Heart left ventricle (tissue), 16 donors: ENCODE measurements around the gene SRRT. TPM values are rescaled to one million over a fixed set of nuclear protein-coding genes. Genes with fewer than 3 reads are reported as not detected.

Source experiments
- ATAC-seq, 4 donors: fragments of 200-7000 bp; cut with Tn5 transposase; one replicate each; pipeline ENCODE4 v1.9.1; 2020 to 2022; ENCODE audit warnings: moderate library complexity in 4 of 4, mild to moderate bottlenecking in 3 of 4, moderate number of reproducible peaks in 1 of 4
- DNase-seq, 5 donors: peaks; one replicate each; pipeline ENCODE4 v3.0.0-alpha.2; 2020
- H3K27ac ChIP-seq, 12 donors: fragments of 200-600 bp; sonication (generic) in 4 of 12; one replicate each; pipeline versions ENCODE4 v1.5.0 to v1.8.0; 2016 to 2022; ENCODE audit warnings: mild to moderate bottlenecking in 2 of 12
- H3K27me3 ChIP-seq, 9 donors: fragments of 200-600 bp; sonication (generic) in 2 of 9; one replicate each; pipeline versions ENCODE4 v1.5.1 to v1.8.0; 2016 to 2022; ENCODE audit warnings: mild to moderate bottlenecking in 3 of 9
- H3K36me3 ChIP-seq, 9 donors: fragments of 200-600 bp; sonication (generic) in 2 of 9; one replicate each; pipeline versions ENCODE4 v1.5.0 to v1.8.0; 2018 to 2022; ENCODE audit warnings: mild to moderate bottlenecking in 2 of 9
- H3K4me1 ChIP-seq, 12 donors: fragments of 200-600 bp; sonication (generic) in 4 of 12; one replicate each; pipeline versions ENCODE4 v1.5.0 to v1.8.0; 2016 to 2022; ENCODE audit warnings: mild to moderate bottlenecking in 3 of 12
- H3K4me3 ChIP-seq, 12 donors: fragments of 200-600 bp; sonication (generic) in 4 of 12; one replicate each; pipeline versions ENCODE4 v1.5.0 to v1.8.0; 2017 to 2022; ENCODE audit warnings: mild to moderate bottlenecking in 9 of 12, moderate library complexity in 4 of 12
- H3K9me3 ChIP-seq, 12 donors: fragments of 200-600 bp; sonication (generic) in 4 of 12; one replicate each; pipeline versions ENCODE4 v1.5.0 to v1.8.0; 2016 to 2022; ENCODE audit warnings: mild to moderate bottlenecking in 1 of 12
- POLR2A ChIP-seq, 2 donors: fragments of 450-650 bp; IDR thresholded peaks; one replicate each; pipeline ENCODE4 v1.6.1; 2017; ENCODE audit warnings: antibody characterized with exemption in 2 of 2, mild to moderate bottlenecking in 2 of 2, moderate library complexity in 2 of 2
- WGBS, 4 donors: extraction: QIAGEN DNeasy Blood & Tissue Kit in 2 of 4; methylation state at CpG; one replicate each; pipeline versions ENCODE4 v1.1.5 to v1.1.7; 2013 to 2018; 5-methylcytosine and 5-hydroxymethylcytosine counted together
- intact Hi-C, 10 donors: fragments of 100-400 bp; cut with DNase I; formaldehyde crosslinking; loops; one replicate each; pipeline versions ENCODE4 v1.11.1 to v1.14.2; 2022
- long read RNA-seq, 3 donors: library from polyadenylated mRNA; unstranded; transcript quantifications; one replicate each; pipeline ENCODE4 v2.0.0, GENCODE V29; 2020 to 2021
- polyA plus RNA-seq, 2 donors: library from polyadenylated mRNA; stranded (reverse); fragments of 200-250 nt; gene quantifications; one replicate each; pipeline ENCODE4 v1.2.3, GENCODE V29; 2013
- total RNA-seq, 9 donors: library from RNA; depleted of rRNA in 2 of 9; stranded (reverse); fragments of >200 nt in 2 of 9; fragmentation: NEBNext Ultra II Directional in 3 of 9; extraction: Animal tissue kit (Norgen Biotek cat#: 25700) in 3 of 9; gene quantifications; one replicate each; pipeline versions ENCODE4 v1.1.0 to v1.2.4, GENCODE V29; 2016 to 2023
- TF ChIP-seq, protein P1 (sequence below), 12 donors: fragments of 200-600 bp; sonication (generic) in 4 of 12; IDR thresholded peaks; one replicate each; pipeline versions ENCODE4 v1.5.0 to v1.8.0; 2018 to 2022; ENCODE audit warnings: antibody characterized with exemption in 12 of 12, mild to moderate bottlenecking in 5 of 12
- donor health status: ischemic (EF 13 %, LVEDD 7.1; RV severe dilation, severe dysfunction).
- donor health status: healthy with polysubstance abuse.
- donor health status: DM: no; HTN: yes; CAD: no.
- donor health status: DM: no; HTN: no; CAD: no.
- donor health status: ischemic (EF 25% LVEDD 6.9; RV normal size, moderate dysfunction).
- donor health status: ischemic (EF 25% LVEDD 5.7; RV mildly dilated, moderate dysfunction).
- donor health status: healthy.
- donor health status: DM: yes; HTN: yes; CAD: no.
- donor health status: ischemic (EF 35%, LVEDD 5.7; RV mildly dilated, moderate dysfunction).
- donor health status: nonischemic (EF 11% LVEDD 7.7; RV severe dilation, severe dysfunction).
- donor health status: DM: yes; HTN: yes; CAD: no.
- donor health status: PGD.
- donor health status: ischemic (EF 29% LVEDD 5.4; RV normal size, mild dysfunction).
- donor health status: nonischemic (EF 23%, LVEDD 6.1; RV moderate dilation, normal function).

Gene SRRT, protein sequence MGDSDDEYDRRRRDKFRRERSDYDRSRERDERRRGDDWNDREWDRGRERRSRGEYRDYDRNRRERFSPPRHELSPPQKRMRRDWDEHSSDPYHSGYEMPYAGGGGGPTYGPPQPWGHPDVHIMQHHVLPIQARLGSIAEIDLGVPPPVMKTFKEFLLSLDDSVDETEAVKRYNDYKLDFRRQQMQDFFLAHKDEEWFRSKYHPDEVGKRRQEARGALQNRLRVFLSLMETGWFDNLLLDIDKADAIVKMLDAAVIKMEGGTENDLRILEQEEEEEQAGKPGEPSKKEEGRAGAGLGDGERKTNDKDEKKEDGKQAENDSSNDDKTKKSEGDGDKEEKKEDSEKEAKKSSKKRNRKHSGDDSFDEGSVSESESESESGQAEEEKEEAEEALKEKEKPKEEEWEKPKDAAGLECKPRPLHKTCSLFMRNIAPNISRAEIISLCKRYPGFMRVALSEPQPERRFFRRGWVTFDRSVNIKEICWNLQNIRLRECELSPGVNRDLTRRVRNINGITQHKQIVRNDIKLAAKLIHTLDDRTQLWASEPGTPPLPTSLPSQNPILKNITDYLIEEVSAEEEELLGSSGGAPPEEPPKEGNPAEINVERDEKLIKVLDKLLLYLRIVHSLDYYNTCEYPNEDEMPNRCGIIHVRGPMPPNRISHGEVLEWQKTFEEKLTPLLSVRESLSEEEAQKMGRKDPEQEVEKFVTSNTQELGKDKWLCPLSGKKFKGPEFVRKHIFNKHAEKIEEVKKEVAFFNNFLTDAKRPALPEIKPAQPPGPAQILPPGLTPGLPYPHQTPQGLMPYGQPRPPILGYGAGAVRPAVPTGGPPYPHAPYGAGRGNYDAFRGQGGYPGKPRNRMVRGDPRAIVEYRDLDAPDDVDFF
- total RNA-seq (10 to 100 TPM; 31.0 to 62.2 (median 49.5) TPM), polyA plus RNA-seq (10 to 100 TPM; 38.0 to 49.7 TPM)
- long read RNA-seq, donor 1, transcript SRRT-216 (20 exons, 2,955 nt): minor isoform, 7 of 75 reads
- long read RNA-seq, donor 1, transcript SRRT-215 (20 exons, 2,964 nt): minor isoform, 12 of 75 reads
- long read RNA-seq, donor 1, transcript SRRT-213 (20 exons, 2,905 nt): major isoform, 19 of 75 reads
- long read RNA-seq, donor 1, partial matches to known transcripts: 31 of 75 reads
- long read RNA-seq, donor 1, other reads (novel, unspliced or antisense): 3 of 75 reads
- long read RNA-seq, donor 2, transcript SRRT-213 (20 exons, 2,905 nt): major isoform, 52 of 173 reads
- long read RNA-seq, donor 2, transcript SRRT-217 (20 exons, 2,893 nt): minor isoform, 11 of 173 reads
- long read RNA-seq, donor 2, transcript SRRT-215 (20 exons, 2,964 nt): minor isoform, 26 of 173 reads
- long read RNA-seq, donor 2, transcript SRRT-216 (20 exons, 2,955 nt): minor isoform, 10 of 173 reads
- long read RNA-seq, donor 2, partial matches to known transcripts: 70 of 173 reads
- long read RNA-seq, donor 2, other reads (novel, unspliced or antisense): 4 of 173 reads
- long read RNA-seq, donor 3, transcript SRRT-215 (20 exons, 2,964 nt): minor isoform, 14 of 107 reads
- long read RNA-seq, donor 3, transcript SRRT-213 (20 exons, 2,905 nt): major isoform, 30 of 107 reads
- long read RNA-seq, donor 3, transcript SRRT-216 (20 exons, 2,955 nt): minor isoform, 5 of 107 reads
- long read RNA-seq, donor 3, transcript SRRT-217 (20 exons, 2,893 nt): minor isoform, 5 of 107 reads
- long read RNA-seq, donor 3, partial matches to known transcripts: 45 of 107 reads
- long read RNA-seq, donor 3, other reads (novel, unspliced or antisense): 8 of 107 reads

DNA sequence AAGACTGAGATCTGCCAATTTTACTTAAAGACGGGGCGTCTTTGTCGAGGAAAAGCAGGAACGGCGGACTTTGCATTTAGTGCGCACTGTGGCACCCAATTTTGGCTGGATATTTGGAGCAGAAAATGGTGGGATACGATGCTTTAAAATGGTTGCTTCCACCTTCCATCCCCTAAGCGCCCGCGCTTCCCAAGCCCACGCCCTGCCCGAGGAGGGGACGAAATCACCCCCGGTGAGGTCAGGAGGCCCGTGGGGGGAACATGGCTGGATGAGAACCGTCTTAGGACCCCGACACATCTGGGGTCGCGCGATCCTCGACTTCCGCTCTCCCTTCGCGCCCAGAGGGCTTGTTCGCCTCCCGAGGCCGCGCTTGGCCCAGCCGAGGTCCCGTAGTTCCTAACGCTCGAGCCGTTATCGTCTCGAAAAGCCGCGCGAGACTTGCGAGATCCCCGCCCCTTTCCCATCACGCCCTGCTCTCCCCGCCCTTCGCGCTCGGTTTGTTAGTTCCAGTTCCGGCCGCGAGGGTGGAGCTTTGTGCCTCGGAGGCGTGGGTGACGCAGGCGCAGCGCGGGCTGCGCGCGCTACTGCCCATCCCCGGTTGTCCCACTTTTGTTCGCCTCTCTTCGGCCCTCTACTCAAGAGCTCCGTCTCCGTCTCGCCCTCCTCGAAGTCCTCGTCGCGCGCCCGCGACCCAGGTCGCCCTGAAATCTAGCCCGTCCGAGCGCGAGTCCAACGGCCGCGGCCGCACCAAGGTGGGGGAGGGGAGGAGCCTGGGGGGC is at the start of gene SRRT:
Gene SRRT, plus strand, starts transcription at position 527 of the 779 bp plus-strand sequence. CDS start 488 bp downstream, outside the sequence.
- H3K4me3 ChIP-seq: peak within 1 kb of the TSS; percentile 60 to 100 (median 86)
- TF ChIP-seq, protein P1, sequence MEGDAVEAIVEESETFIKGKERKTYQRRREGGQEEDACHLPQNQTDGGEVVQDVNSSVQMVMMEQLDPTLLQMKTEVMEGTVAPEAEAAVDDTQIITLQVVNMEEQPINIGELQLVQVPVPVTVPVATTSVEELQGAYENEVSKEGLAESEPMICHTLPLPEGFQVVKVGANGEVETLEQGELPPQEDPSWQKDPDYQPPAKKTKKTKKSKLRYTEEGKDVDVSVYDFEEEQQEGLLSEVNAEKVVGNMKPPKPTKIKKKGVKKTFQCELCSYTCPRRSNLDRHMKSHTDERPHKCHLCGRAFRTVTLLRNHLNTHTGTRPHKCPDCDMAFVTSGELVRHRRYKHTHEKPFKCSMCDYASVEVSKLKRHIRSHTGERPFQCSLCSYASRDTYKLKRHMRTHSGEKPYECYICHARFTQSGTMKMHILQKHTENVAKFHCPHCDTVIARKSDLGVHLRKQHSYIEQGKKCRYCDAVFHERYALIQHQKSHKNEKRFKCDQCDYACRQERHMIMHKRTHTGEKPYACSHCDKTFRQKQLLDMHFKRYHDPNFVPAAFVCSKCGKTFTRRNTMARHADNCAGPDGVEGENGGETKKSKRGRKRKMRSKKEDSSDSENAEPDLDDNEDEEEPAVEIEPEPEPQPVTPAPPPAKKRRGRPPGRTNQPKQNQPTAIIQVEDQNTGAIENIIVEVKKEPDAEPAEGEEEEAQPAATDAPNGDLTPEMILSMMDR (IDR thresholded peaks at IDR 0.05): peak in 11 of 12 donors; percentile 15 to 58 (median 43)
- TF ChIP-seq POLR2A (IDR thresholded peaks at IDR 0.05): peak; percentile 60 to 90
- WGBS, 4 donors: 1 to 5% (median 2%) methylated on average over 27 to 79 of the region's 79 CpGs
- H3K27me3 ChIP-seq: no peaks in the 10 kb centered on the region
- H3K4me1 ChIP-seq: peaks cover 3 to 52% (median 37%) of the 10 kb centered on the region in 12 donors
- H3K27ac ChIP-seq: peak within 1 kb of the TSS; percentile 89 to 99 (median 95)
- intact Hi-C loops: loop anchor here in 1 of 10 donors (1.0 kb wide), 1 partner anchor 14 kb away; no protein-coding TSS in a partner anchor
- no peaks in the 10 kb centered on the region for H3K9me3 ChIP-seq
- ATAC-seq: peak; percentile 96 to 98 (median 96)
- H3K36me3 ChIP-seq: peaks cover 0 to 74% (median 66%) of the 10 kb centered on the region in 9 donors
- DNase-seq: peak; percentile 99

DNA sequence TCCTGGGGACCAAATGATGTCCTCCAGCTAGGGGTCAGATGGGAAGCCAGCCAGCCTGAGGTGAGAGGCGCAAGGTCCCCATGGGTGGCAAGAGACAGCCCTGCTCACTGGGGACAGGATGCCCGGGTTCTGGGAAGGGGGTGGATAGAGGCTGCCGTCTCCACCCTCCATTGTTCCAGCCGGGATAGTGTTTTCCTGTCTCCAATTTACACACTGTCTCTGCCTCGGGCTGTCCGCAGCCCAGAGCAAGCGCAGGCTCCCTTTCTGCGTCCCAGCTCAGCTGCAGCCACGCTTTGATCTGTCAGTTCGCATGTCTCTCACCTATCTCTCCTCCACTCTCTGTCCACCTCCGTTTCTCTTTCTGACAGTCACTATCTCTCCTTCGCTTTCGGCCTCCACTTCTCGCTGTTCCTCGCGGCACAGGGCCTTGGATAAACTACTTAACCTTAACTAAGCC is 49.7 kb upstream of the SRRT start:
- intact Hi-C loops: loop anchor here in 1 of 10 donors (2.0 kb wide), 1 partner anchor 22 kb away; no protein-coding TSS in a partner anchor

More for the DNA sequence above, 49.7 kb upstream of the SRRT start:
- DNase-seq (peak; percentile 53 to 72 (median 69)), ATAC-seq (peak; percentile 38 to 72 (median 60))
- peak in 1 of 2 donors; percentile 47 for TF ChIP-seq POLR2A (IDR thresholded peaks at IDR 0.05)
- TF ChIP-seq, protein P1 (IDR thresholded peaks at IDR 0.05): no peak
- Histone ChIP-seq H3K4me1 (peaks cover 0 to 43% (median 13%) of the 10 kb centered on the region in 12 donors), H3K36me3 (peaks cover 0 to 41% (median 33%) of the 10 kb centered on the region in 9 donors), H3K27me3 (peaks cover 0 to 28% (median 4%) of the 10 kb centered on the region in 9 donors), H3K4me3 (peak overlapping the region; percentile 61 to 86 (median 70)), H3K27ac (peak overlapping the region; percentile 75 to 94 (median 86)), H3K9me3 (no peaks in the 10 kb centered on the region)
- 47 to 54% (median 49%) methylated on average over 16 of the region's 16 CpGs for WGBS, 4 donors
